GM12878 (cell line): ENCODE results near the gene TMEM37. TPM values are rescaled to one million over a fixed set of nuclear protein-coding genes. Genes with fewer than 3 reads are reported as not detected.

Source experiments
- BMI1 ChIP-seq: fragments of 450-650 bp; IDR thresholded peaks from 2 replicates; pipeline ENCODE4 v1.6.1; 2016; ENCODE audit warnings: mild to moderate bottlenecking, moderate library complexity, borderline replicate concordance
- CEBPB ChIP-seq, 2 experiments: fragments of 150-350 bp in 1 of 2; IDR thresholded peaks; 2 replicates each; pipeline ENCODE4 v1.6.1; 2012 to 2014; ENCODE audit warnings: low read depth in 2 of 2, low read length in 2 of 2, borderline replicate concordance in 1 of 2, inconsistent platforms in 1 of 2
- CHD1 ChIP-seq: IDR thresholded peaks from 2 replicates; pipeline ENCODE4 v1.6.1; 2012; ENCODE audit warnings: low read depth, low read length, improper control_type of control experiment
- EP300 ChIP-seq, 2 experiments: fragments of 150-350 bp in 1 of 2; IDR thresholded peaks; 2 replicates each; pipeline ENCODE4 v1.6.1; 2011 to 2012; ENCODE audit warnings: low read depth in 2 of 2, low read length in 2 of 2, borderline replicate concordance in 1 of 2, improper control_type of control experiment in 1 of 2, inconsistent platforms in 1 of 2; ENCODE audit not compliant: control insufficient read depth in 1 of 2
- ESRRA ChIP-seq: IDR thresholded peaks from 2 replicates; pipeline ENCODE4 v1.6.1; 2012; ENCODE audit warnings: mild to moderate bottlenecking, low read length, improper control_type of control experiment
- EZH2 ChIP-seq: IDR thresholded peaks from 2 replicates; pipeline ENCODE4 v1.6.1; 2012; ENCODE audit warnings: low read depth, mild to moderate bottlenecking, control low read depth, inconsistent platforms, low read length, borderline replicate concordance; ENCODE audit not compliant: control insufficient read depth
- FOXK2 ChIP-seq: fragments of 450-650 bp; IDR thresholded peaks from 2 replicates; pipeline ENCODE4 v1.6.1; 2017; ENCODE audit warnings: mild to moderate bottlenecking, moderate library complexity
- HDAC6 ChIP-seq: fragments of 200-600 bp; sonication (generic); IDR thresholded peaks from one replicate; pipeline ENCODE4 v1.8.0; 2017; ENCODE audit warnings: antibody characterized with exemption; ENCODE audit not compliant: unreplicated experiment
- HDGF ChIP-seq: fragments of 450-650 bp; IDR thresholded peaks from 2 replicates; pipeline ENCODE4 v1.6.1; 2016; ENCODE audit warnings: antibody characterized with exemption
- IRF4 ChIP-seq: IDR thresholded peaks from 2 replicates; pipeline ENCODE4 v1.6.1; 2011; ENCODE audit warnings: low read depth, low read length
- NR2F1 ChIP-seq: fragments of 450-650 bp; conservative IDR thresholded peaks from 2 replicates; pipeline ENCODE4 v1.6.1; 2017; ENCODE audit warnings: mild to moderate bottlenecking
- NRF1 ChIP-seq: conservative IDR thresholded peaks from 2 replicates; pipeline ENCODE4 v1.6.1; 2011; ENCODE audit warnings: mild to moderate bottlenecking, low read depth, low read length, improper control_type of control experiment
- PAX5 ChIP-seq: IDR thresholded peaks from 2 replicates; pipeline ENCODE4 v1.6.1; 2011; ENCODE audit warnings: low read depth, low read length, borderline replicate concordance
- PAX8 ChIP-seq: fragments of 450-650 bp; IDR thresholded peaks from 2 replicates; pipeline ENCODE4 v1.6.1; 2017; ENCODE audit warnings: mild to moderate bottlenecking, moderate library complexity
- PML ChIP-seq: IDR thresholded peaks from 2 replicates; pipeline ENCODE4 v1.6.1; 2012; ENCODE audit warnings: low read length, inconsistent platforms
- POLR2AphosphoS2 ChIP-seq: IDR thresholded peaks from 2 replicates; pipeline ENCODE4 v1.6.1; 2011; ENCODE audit warnings: low read depth, mild to moderate bottlenecking, low read length, improper control_type of control experiment, moderate library complexity
- RAD21 ChIP-seq: IDR thresholded peaks from 2 replicates; pipeline ENCODE4 v1.6.1; 2011; ENCODE audit warnings: mild to moderate bottlenecking, low read depth, low read length, moderate library complexity; ENCODE audit not compliant: insufficient read depth
- RCOR1 ChIP-seq: conservative IDR thresholded peaks from 2 replicates; pipeline ENCODE4 v1.6.1; 2012; ENCODE audit warnings: low read depth, low read length, improper control_type of control experiment
- RFX5 ChIP-seq: IDR thresholded peaks from 2 replicates; pipeline ENCODE4 v1.6.1; 2011; ENCODE audit warnings: low read depth, low read length, improper control_type of control experiment
- SMAD1 ChIP-seq: fragments of 450-650 bp; IDR thresholded peaks from 2 replicates; pipeline ENCODE4 v1.6.1; 2018; ENCODE audit warnings: mild to moderate bottlenecking, low read depth; ENCODE audit not compliant: partially characterized antibody
- SPI1 ChIP-seq: IDR thresholded peaks from 2 replicates; pipeline ENCODE4 v1.6.1; 2011; ENCODE audit warnings: low read depth, mild to moderate bottlenecking, low read length, moderate library complexity, borderline replicate concordance; ENCODE audit not compliant: insufficient read depth
- STAT3 ChIP-seq: IDR thresholded peaks from 2 replicates; pipeline ENCODE4 v1.6.1; 2011; ENCODE audit warnings: low read depth, low read length, improper control_type of control experiment
- TAF1 ChIP-seq: IDR thresholded peaks from 2 replicates; pipeline ENCODE4 v1.6.1; 2011; ENCODE audit warnings: mild to moderate bottlenecking, low read depth, low read length, borderline replicate concordance
- TARDBP ChIP-seq: IDR thresholded peaks from 2 replicates; pipeline ENCODE4 v1.6.1; 2016; ENCODE audit warnings: borderline replicate concordance
- ZSCAN29 ChIP-seq: fragments of 450-650 bp; IDR thresholded peaks from 2 replicates; pipeline ENCODE4 v1.6.1; 2017; ENCODE audit warnings: mild to moderate bottlenecking, moderate library complexity
- polyA plus RNA-seq, 11 experiments: library from polyadenylated mRNA; depleted of rRNA in 4 of 11; unstranded in 6 of 11; stranded (reverse) in 5 of 11; fragments of >200 nt; fragmentation: Nextera tagmentation in 4 of 11; fragmentation: Illumina TruSeq in 1 of 11; extraction: Ambion mirVana in 4 of 11; extraction: Trizol in 1 of 11; gene quantifications; 1 replicate in 1 of 11; 2 replicates in 10 of 11; pipeline versions ENCODE4 v1.2.1 to v1.2.3, GENCODE V29; 2011 to 2016; ENCODE audit warnings: inconsistent platforms in 2 of 11, missing spikeins in 2 of 11, low read depth in 1 of 11
- total RNA-seq, 4 experiments: library from RNA; depleted of rRNA in 3 of 4; stranded (reverse); fragments of >200 nt in 3 of 4; fragmentation: Illumina TruSeq in 1 of 4; extraction: Trizol in 1 of 4; gene quantifications; 2 replicates each; pipeline versions ENCODE4 v1.2.1 to v1.2.3, GENCODE V29; 2013 to 2021
- TF ChIP-seq, protein P1 (sequence below), 3 experiments: IDR thresholded peaks in 2 of 3; conservative IDR thresholded peaks in 1 of 3; 2 replicates each; pipeline ENCODE4 v1.5.1; 2011; ENCODE audit warnings: low read depth in 3 of 3, low read length in 3 of 3, mild to moderate bottlenecking in 3 of 3, control low read depth in 2 of 3, moderate library complexity in 2 of 3, inconsistent platforms in 1 of 3, mixed read lengths in 1 of 3; ENCODE audit not compliant: control insufficient read depth in 2 of 3, insufficient read depth in 1 of 3; ENCODE audit errors: extremely low read depth in 1 of 3
- TF ChIP-seq, protein P2 (sequence below): IDR thresholded peaks from 2 replicates; pipeline ENCODE4 v1.6.1; 2012; ENCODE audit warnings: low read depth, low read length, improper control_type of control experiment
- TF ChIP-seq, protein P3 (sequence below): fragments of 450-650 bp; IDR thresholded peaks from 2 replicates; pipeline ENCODE4 v1.6.1; 2017; ENCODE audit warnings: borderline replicate concordance

The TMEM37 gene
- total and polyA plus RNA-seq, 10 of the 15 experiments (the other 5 are each of a cell fraction or from before 2014, with no cell fraction given): 0.07 to 0.67 (median 0.24) TPM; not detected in 3

DNA sequence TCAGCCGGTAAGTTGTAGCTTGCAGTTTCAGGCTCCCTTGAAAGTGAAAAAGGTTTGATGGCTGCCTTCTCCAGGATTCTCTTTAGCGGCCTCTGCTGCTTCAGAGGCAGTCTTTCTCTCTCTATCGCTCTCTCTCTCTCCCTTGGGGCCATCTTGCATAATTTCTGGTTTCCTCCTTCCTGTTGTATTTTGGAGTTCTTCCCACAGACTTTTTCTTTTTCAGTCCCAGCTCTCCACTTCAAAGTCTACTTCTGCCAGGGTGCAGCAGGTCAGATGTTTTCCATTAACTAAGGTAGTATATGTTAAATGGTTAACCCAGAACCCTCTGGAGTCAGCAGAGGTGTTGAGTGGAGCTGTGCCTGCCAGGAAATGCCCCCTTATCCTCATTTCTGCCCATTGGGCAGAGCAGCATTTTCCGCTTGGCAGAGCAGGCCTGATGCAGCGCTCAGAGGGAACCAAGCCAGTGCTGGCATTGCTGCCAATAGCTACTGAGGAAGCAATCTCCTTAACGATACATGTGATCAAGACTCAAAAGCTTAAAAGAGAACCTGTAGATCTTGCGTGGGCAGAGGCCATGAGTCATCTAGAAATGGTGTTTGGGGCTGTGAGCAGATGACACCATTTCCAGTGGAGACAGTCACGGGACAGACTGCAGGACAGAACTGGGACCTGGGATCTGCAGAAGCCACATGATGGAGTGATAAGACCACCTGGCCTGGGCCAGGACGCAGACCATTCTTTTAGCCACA is 44.1 kb upstream of the TMEM37 start (continued):
- TF ChIP-seq PAX5: peak; percentile 61; the same call in 1 of the 2 replicates
- no peak for TF ChIP-seq HDAC6
- TF ChIP-seq CHD1: no peak
- no peak for TF ChIP-seq STAT3
- no peak for TF ChIP-seq BMI1
- no peak for TF ChIP-seq RCOR1
- no peak for TF ChIP-seq IRF4
- peak; percentile 24; the same call in 1 of the 2 replicates for TF ChIP-seq SPI1
- no peak for TF ChIP-seq PML
- TF ChIP-seq PAX8: no peak
- TF ChIP-seq, protein P1, sequence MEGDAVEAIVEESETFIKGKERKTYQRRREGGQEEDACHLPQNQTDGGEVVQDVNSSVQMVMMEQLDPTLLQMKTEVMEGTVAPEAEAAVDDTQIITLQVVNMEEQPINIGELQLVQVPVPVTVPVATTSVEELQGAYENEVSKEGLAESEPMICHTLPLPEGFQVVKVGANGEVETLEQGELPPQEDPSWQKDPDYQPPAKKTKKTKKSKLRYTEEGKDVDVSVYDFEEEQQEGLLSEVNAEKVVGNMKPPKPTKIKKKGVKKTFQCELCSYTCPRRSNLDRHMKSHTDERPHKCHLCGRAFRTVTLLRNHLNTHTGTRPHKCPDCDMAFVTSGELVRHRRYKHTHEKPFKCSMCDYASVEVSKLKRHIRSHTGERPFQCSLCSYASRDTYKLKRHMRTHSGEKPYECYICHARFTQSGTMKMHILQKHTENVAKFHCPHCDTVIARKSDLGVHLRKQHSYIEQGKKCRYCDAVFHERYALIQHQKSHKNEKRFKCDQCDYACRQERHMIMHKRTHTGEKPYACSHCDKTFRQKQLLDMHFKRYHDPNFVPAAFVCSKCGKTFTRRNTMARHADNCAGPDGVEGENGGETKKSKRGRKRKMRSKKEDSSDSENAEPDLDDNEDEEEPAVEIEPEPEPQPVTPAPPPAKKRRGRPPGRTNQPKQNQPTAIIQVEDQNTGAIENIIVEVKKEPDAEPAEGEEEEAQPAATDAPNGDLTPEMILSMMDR (IDR thresholded peaks at IDR 0.05 in 2 of 3, conservative IDR thresholded peaks at IDR 0.05 in 1 of 3; ENCODE audit: control insufficient read depth in 2 of 3, extremely low read depth in 1 of 3, insufficient read depth in 1 of 3, low read depth in 3 of 3, low read length in 3 of 3): peak; percentile 30 to 40 (median 32); a peak in 3 of 6 replicates
- TF ChIP-seq FOXK2: no peak
- no peak for TF ChIP-seq ESRRA
- peak in 1 of 2 experiments; percentile 32; a peak in 1 of 4 replicates for TF ChIP-seq EP300 (IDR thresholded peaks at IDR 0.05; ENCODE audit: borderline replicate concordance in 1 of 2, control insufficient read depth in 1 of 2, low read depth in 2 of 2, low read length in 2 of 2)
- TF ChIP-seq POLR2AphosphoS2: no peak
- TF ChIP-seq RAD21: peak; percentile 44
- TF ChIP-seq CEBPB (IDR thresholded peaks at IDR 0.05; ENCODE audit: borderline replicate concordance in 1 of 2, low read depth in 2 of 2, low read length in 2 of 2): 0 out of 4 replicates have a peak, but pooled peaks of 1 of the 2 experiments have one; percentile 3
- TF ChIP-seq TARDBP: no peak
- TF ChIP-seq, protein P2, sequence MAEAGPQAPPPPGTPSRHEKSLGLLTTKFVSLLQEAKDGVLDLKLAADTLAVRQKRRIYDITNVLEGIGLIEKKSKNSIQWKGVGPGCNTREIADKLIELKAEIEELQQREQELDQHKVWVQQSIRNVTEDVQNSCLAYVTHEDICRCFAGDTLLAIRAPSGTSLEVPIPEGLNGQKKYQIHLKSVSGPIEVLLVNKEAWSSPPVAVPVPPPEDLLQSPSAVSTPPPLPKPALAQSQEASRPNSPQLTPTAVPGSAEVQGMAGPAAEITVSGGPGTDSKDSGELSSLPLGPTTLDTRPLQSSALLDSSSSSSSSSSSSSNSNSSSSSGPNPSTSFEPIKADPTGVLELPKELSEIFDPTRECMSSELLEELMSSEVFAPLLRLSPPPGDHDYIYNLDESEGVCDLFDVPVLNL: no peak
- TF ChIP-seq SMAD1: no peak
- TF ChIP-seq HDGF: no peak
- TF ChIP-seq NRF1: no peak
- no peak; the same call in none of the 2 replicates for TF ChIP-seq NR2F1
- no peak for TF ChIP-seq ZSCAN29
- no peak for TF ChIP-seq RFX5
- TF ChIP-seq, protein P3, sequence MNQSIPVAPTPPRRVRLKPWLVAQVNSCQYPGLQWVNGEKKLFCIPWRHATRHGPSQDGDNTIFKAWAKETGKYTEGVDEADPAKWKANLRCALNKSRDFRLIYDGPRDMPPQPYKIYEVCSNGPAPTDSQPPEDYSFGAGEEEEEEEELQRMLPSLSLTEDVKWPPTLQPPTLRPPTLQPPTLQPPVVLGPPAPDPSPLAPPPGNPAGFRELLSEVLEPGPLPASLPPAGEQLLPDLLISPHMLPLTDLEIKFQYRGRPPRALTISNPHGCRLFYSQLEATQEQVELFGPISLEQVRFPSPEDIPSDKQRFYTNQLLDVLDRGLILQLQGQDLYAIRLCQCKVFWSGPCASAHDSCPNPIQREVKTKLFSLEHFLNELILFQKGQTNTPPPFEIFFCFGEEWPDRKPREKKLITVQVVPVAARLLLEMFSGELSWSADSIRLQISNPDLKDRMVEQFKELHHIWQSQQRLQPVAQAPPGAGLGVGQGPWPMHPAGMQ: no peak
- TF ChIP-seq EZH2: no peak
- TF ChIP-seq TAF1: no peak
